Epidermal melanocyte (primary cell): ENCODE measurements around the gene ABHD4.
"Not testable (repeated sequence)": the region's sequence is repeated elsewhere in the genome, so short reads cannot be mapped to it uniquely, and the experiment has no call there.

Experiments
- DNase-seq: peaks from one replicate; pipeline ENCODE4 v3.0.0; 2011; ENCODE audit warnings: low spot score; ENCODE audit not compliant: insufficient read length

ABHD4 gene

DNA sequence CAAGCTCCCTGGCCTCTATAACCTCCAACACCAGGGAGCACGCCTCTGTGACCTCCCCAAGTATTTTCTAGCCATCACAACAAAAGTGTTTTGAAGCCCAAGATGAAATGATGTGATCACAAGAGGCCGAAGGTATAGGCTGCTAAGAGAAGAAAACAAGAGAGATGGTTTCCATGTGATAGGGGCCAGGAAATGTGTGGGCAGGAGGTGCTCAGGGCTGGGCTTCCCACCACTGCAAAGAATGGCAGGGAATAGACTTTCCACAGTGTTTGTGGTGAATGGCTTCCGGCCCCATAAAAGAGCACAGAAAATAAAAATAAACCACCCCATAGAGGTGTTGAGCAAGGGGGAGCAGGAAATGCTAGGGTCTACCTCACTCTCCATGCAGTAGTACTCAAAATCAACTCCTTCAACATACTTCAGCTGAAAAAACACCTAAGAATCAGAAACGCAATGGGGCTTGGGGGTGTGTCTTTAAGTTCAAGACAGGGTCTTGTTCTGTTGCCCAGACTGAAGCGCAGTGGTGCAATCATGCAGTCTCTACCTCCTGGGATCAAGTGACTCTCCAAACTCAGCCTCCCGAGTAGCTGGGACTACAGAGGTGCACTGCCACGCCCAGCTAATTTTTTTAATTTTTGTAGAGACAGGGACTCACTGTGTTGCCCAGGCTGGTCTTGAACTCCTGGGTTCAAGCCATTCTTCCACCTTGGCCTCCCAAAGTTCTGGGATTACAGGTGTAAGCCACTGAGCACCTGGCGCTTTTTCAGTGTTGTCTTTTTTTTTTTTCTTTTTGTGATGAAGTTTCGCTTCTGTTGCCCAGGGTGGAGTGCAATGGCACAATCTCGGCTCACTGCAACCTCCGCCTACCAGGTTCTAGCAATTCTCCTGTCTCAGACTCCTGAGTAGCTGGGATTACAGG, 36.2 kb upstream of the ABHD4 start:
- DNase-seq: no peak

DNA sequence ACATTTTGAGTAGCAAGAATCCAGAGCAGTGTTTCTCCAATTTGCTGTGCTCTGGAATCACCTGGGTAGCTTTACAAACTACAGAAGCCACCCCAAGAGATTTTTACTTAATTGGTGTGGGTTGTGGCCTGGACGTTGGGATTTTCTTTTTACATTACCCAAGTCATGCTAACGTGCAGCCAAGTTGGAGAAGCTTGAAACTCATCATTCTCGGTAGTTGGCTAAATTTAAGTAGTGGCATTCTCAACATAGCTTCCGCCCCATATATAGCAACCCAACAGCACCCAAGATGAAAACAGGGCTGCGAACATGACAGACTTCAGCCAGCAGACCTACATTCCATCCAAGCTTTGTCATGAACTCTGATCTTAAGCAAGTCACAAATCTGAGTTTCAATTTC, 34.1 kb upstream of the ABHD4 start:
- no peak for DNase-seq

DNA sequence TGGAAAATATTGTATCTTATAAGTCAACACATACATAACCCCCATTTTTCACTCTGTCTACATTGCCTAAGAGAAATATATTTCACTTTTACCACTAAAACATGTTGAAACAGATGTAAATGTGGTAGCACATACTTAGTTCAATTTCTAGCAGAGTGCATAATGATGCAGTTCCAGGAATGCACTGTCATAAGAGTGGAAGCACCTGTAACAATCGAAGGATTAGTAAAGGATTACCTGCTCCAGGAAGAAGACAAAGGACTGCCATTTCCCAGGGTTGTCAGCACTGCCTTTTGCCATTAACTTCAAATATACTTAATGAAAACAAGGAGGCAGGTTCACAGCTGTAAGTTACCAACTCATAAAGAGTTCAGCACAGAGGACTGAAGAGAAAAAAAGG, 33.6 kb upstream of the ABHD4 start:
- no peak for DNase-seq

DNA sequence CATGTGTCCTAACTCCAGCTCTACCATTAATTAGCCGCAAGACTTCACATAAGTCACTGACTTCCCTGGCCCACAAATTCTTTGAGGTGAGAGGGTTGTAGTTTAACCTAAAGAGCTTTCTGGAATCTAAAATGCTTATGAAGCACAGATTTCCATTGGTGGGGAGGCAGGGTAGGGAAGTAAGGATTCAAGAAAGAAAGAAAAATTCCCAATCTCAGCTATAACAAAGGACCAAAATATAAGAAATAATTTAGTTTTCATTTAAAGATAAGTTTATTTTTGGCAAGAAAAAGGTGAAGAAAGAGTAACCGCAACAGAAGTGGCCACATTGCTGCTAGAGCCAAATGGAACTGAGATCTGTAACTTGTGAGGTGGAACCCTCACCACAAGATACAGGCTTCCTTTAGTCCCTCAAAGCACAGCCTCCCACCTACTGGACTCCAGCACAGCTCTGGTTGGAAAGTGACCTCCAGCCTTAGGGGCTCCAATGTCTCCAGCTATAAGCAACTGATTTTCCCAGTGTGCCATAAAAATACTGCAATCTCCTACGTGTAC, 32.6 kb upstream of the ABHD4 start:
- no peak for DNase-seq

DNA sequence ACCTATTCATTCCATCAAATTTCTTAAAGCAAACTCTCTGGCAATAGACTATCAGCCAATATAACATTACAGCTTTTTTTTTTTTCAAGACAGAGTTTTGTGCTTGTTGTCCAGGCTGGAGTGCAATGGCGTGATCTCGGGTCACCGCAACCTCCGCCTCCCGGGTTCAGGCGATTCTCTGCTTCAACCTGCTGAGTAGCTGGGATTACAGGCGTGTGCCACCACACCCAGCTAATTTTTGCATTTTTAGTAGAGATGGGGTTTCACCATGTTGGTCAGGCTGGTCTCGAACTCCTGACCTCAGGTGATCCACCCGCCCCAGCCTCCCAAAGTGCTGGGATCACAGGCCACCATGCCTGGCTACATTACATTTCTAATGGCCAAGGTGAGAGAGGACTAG, 31.8 kb upstream of the ABHD4 start:
- not testable (repeated sequence) for DNase-seq

DNA sequence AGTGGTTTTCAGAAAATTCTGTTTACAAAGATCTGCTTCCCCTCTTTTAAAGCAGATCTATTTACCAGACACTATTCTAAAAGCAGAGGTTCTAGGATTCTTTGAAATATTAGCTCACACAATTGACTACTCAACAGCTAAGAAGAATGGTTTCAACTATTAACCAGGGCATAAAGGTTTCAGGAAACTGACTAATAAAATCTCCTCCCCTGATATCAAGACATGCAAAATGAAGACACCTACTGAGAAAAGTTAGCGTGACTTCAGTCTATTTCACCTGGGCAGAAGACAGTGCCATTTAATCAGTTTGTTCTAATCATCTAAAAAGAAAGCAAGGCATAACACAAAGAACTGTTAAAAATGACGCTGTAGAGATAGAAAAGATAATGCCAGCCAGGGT, 31.3 kb upstream of the ABHD4 start:
- no peak for DNase-seq

DNA sequence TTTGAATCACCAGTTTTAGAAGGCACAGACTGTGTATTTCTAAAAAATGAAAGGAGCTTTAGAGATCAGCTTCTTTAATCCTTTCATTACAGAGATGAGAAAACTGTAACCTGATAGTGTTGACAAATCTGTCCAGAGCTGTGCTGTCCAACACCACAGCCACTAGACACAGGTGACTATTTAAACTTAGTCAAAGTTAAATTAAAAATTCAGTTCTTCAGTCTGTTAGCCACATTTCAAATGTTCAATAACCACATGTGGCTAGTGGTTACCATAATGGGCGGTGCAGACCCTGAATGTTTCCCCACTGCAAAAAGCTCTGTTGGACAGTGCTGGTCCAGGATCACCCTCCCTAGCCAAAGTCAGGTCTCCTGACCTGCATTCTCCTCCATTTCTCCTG, 30.7 kb upstream of the ABHD4 start:
- DNase-seq: no peak

DNA sequence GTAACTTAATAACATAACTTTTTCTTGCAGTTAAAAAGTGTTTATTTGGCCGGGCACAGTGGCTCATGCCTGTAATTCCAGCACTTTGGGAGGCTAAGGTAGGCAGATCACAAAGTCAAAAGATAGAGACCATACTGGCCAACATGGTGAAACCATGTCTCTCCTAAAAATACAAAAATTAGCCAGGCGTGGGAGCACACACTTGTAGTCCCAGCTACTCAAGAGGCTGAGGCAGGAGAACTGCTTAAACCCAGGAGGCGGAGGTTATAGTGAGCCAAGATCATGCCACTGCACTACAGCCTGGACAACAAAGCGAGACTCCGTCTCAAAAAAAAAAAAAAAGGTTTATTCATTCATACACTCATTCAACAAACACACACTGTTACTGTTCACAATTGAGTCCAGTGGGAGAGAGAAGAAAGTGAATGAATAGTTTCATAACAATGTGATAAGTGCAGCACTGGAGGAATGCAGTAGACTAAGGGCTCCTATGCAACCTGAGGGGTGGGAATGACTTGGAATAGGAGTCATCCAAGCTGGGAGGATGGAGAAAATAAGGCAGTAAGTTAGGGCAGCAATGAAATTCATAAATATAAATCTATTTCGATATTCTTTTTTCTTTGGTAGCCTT, 28.9 kb upstream of the ABHD4 start:
- no peak for DNase-seq

DNA sequence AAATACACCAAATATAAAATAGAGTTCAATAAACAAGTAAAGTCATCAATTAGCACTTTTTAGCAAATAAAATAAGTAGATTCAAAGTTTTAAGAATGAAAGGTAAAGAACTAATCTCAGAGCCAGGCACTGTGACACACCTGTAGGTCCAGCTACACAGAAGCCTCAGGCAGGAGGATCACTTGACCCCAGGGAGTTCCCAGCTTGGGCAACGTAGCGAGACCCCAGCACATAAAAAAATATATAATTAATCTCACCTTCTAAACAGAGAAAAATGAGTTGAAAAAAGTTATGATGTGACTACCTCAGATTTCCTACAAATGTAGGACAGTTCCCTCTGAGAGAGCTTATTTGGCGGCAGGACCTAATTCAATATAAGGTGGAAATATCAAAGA, 28.4 kb upstream of the ABHD4 start:
- DNase-seq: no peak

DNA sequence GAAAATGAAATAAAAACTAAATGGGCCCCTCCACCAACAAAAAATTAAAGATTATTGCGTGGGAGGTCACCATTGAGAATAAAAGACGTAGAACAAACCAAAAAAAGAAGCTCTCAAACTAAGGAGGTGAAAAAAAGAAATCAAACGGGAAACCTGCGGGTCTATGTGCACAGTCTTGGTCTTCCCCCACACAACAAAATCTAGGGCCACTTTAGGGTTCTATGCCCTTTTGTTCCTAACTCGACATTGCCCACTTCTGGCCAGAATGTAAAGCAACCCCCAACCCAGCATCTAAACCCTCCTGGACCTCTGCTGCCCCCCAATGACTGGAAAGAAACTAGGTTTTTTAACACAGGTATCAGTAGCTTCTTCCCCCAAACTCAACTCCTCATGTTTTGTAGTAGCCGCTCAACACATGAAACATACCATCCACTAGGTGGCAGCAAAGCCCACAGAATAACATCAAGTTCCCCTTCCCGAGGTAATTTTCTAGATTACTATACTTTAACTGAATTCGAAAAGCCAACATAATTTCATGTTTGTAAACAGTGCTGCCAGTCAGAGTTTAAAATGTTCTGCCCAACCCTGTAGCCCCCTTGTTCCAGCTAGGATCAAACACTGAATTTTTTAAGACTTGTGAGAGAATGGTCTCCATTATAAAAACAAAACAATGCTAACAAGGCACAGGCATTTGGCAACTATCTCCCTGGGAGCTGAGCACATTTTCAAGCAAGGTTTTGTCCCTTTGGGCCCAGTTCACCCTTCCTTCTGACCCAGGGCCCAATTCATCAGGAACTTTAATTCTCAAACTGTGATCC, 27.8 kb upstream of the ABHD4 start:
- DNase-seq: peak; percentile 62

DNA sequence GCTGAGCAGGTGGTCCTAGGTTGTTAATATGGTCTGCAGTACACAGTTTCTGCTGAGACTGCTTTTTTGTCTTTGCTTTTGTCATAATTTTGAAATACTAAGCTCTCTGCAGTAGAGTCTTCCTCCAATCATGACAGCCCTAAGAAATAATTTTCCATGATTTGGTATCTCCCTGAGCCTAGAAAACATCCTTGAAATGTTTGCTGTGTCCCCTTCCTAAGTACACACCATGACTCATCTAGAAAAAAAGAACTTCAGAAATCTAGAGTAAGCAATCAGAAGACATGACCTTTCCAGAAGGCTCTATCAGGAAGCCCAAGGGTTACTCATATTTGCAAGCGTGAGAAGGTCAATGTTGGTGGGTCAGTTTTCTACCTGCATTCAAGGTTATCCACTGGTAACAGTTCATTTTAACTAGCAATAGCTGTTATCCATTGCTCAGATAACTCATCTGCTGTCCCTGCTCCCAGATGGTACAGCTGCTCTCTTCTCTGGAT, 25.5 kb upstream of the ABHD4 start:
- DNase-seq: no peak

DNA sequence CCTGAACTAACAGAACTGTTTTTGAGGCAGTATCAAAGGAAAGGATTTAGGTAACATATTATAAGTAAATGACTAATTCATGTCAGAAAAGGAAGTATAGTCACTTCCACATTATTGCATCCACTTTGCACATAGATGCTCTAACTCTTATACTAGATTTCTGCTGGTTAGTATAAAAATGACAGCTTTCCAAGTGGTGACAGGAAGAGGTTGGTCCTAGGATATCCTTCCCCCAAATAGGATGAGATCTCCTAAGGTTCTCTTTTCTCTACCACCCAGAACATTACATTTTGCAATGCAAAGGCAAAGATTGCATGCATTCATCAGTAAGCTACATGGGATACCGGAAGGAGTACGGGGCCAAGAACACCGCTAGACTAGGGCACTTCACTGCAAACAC, 24.3 kb upstream of the ABHD4 start:
- DNase-seq: no peak

DNA sequence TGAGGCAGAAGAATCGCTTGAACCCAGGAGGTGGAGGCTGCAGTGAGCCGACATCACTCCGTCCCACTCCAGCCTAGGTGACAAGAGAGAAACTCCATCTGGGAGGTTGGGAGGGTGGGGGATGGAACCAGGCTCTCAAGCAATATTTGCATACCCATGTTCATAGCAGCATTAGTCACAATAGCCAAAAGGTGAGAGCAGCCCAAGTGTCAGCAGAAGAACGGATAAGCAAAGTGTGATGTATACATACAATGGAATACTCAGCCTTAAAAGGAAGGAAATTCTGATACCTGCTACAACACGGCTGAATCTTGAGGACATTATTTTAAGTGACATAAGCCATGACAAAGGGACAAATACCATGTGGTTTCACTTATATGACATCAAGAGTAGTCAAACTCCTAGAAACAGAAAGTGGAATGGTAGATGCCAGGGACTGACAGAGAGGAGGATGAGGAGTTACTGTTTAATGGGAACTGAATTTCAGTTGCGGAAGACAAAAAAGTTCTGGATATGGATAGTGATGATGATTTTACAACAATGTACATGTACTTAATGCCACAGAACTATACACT, 20.7 kb upstream of the ABHD4 start:
- DNase-seq: no peak

DNA sequence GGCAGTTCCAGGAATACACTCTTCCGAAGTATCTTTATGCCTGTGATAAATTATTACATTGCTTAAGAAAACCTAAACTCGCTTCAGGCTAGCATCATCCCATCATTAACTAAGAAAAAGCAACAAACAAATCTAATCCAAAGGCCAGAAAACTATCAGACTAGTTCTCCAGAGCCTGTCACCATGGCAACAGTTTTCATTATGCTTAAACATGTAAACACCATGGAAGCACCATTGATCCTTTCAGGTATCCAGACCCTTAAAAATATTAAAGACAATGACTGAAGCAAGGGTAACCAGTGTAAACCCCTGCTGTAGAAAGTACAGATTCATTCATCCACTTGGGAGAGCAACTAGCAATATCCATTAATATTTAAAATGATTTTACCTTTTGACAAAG, 18.9 kb upstream of the ABHD4 start:
- no peak for DNase-seq

DNA sequence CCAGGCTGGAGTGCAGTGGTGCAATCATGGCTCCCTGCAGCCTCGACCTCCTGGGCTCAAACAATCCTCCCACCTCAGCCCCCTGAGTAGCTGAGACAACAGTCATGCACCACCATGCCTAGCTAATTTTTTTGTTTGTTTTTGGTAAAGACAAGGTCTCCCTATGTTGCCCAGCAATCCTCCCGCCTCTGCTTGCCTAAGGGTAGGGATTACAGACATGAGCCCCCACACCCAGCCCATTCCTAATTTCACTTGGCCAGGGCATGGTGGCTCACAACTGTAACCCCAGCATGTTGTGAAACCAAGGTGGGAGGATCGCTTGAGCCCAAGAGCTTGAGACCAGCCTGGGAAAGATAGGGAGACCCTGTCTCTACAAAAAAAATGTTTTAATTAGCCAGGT, 18.2 kb upstream of the ABHD4 start:
- DNase-seq: no peak

DNA sequence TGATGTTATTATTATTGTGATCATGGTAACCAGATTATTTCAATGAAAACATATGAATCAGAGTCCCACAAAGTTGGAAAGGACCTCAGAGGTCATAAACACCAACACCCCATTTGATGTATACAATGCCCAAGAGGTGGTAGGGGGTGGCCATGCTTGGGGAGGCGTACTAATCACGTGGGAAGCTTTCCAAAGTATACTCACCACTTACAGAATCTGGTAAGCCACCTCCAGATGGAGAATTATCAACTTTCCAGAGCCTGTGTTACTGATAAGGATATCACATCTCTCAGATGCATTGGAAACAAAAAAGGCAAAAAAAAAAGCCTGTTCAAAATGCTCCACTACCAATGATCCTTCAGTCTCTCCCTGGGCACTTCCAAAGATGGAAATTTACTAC, 17.5 kb upstream of the ABHD4 start:
- no peak for DNase-seq

DNA sequence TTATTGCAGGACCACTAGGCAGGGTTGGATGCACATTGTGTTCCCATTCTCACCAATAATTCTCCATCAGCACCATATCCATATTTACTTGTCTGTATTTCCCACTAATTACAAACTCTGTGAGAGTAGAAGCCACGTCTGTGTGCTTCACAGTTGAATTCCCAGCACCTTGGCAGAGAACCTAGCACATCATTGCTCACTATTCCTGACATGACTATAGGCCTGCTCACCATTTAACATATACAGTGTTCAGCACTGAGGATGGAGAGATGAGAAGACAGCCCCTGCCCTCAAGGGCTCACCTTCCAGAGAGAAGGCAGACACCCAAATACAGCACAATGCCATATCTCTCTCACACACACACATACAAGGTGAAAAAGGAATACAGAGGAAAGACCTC, 14.1 kb upstream of the ABHD4 start:
- DNase-seq: no peak

DNA sequence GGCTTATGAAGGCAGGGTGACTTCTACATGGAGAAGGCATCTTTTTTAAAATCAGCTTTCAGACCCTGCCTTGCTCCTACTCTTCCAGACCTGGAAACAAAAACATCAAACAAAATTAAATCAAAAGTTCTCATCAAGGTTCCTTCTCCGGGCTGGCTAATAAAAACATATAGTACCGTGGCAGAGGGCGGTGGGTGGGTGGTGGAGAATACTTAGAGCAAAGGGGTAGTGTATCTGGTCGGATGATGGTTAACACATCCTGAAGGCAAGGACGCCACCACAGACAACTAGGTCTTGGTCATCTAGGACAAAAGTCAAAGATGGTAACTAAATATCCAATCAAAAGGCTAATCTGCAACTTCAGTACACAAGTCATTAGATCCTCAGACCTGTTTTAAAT, 10.9 kb upstream of the ABHD4 start:
- DNase-seq: no peak

DNA sequence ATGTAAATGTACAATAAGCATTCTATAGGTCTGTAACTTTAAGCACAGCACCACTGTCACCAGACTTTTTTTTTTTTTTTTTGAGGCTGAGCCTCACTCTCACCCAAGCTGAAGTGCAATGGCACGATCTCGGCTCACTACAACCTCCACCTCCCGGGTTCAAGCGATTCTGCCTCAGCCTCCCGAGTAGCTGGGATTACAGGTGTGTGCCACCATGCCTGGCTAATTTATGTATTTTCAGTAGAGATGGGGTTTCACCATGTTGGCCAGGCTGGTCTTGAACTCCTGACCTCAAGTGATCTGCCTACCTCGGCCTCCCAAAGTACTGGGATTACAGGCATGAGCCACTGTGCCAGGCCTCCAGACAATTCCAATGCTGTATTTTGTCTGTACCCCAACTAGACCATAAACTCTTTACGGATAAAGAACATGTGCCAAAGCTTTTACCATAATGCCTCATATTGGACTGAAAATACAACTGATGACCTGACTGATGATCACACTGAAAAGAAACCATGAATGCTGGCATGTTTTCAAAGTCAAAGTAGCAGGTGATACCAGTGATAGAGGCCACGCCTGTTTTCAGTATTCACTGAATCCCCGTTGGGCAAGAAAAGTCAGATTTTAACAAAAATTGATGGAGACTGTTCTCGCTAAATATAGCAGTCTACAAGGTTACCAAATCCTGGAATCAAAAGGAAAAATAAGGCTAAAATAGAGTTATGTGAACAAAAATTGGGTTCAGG, 10.2 kb upstream of the ABHD4 start:
- not testable (repeated sequence) for DNase-seq

DNA sequence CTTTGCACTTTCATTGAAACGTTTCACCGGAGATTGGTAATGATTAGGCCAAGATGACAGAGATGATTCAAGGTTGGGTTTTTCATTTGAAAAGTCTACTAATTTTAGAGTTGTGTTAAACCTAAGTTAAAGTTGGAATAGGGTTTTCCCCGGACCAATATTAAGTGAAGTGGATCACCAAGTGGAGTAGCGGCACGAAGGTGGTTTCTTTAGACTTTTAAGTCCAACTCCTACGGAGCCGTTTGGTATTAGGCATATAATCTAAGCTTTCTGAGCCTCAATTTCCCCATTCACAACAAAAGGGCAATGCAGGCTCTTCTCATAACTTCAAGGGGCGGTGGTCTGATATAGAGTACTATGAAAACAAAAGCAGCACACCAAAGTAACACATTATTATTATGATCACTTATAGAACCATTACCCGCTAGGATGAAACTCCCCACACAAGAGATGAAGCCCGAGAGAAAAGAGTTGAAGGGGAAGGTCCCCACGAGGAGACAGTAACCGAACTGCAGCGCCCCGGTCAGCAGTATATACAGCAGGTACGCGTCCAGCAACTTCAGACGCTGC, 9.5 kb upstream of the ABHD4 start:
- no peak for DNase-seq
